HEK293T (cell line): ENCODE results near the gene PRKACG.

Experiments used
- CTCF ChIA-PET: fragments of 350-600 bp; formaldehyde crosslinking; extraction: SDS; loops from one replicate; lab custom pipeline; 2021; ENCODE audit warnings: antibody characterized with exemption, inconsistent platforms; lab: Yijun Ruan, JAX
- POLR2A ChIA-PET: fragments of 350-600 bp; formaldehyde crosslinking; extraction: SDS; loops from one replicate; lab custom pipeline; 2020; ENCODE audit warnings: antibody characterized with exemption, inconsistent platforms; lab: Yijun Ruan, JAX
- DNase-seq: peaks from one replicate; pipeline ENCODE4 v3.0.0; 2012; ENCODE audit warnings: mixed read lengths; ENCODE audit errors: extremely low spot score
- ARNT ChIP-seq: fragments of 450-650 bp; IDR thresholded peaks from 2 replicates; pipeline ENCODE4 v1.6.1; 2017; ENCODE audit warnings: mild to moderate bottlenecking
- BHLHE40 ChIP-seq: fragments of 450-650 bp; IDR thresholded peaks from 2 replicates; pipeline ENCODE4 v1.6.1; 2016; ENCODE audit warnings: mild to moderate bottlenecking, moderate library complexity, borderline replicate concordance
- CTBP1 ChIP-seq: fragments of 450-650 bp; IDR thresholded peaks from 2 replicates; pipeline ENCODE4 v1.6.1; 2016; ENCODE audit warnings: borderline replicate concordance
- ELF4 ChIP-seq: fragments of 450-650 bp; IDR thresholded peaks from 2 replicates; pipeline ENCODE4 v1.6.1; 2017; ENCODE audit warnings: antibody characterized with exemption
- FOXA1 ChIP-seq: fragments of 450-650 bp; IDR thresholded peaks from 2 replicates; pipeline ENCODE4 v1.6.1; 2016; ENCODE audit warnings: mild to moderate bottlenecking
- FOXK2 ChIP-seq: fragments of 450-650 bp; IDR thresholded peaks from 2 replicates; pipeline ENCODE4 v1.6.1; 2016; ENCODE audit warnings: mild to moderate bottlenecking
- FOXM1 ChIP-seq: fragments of 450-650 bp; IDR thresholded peaks from 2 replicates; pipeline ENCODE4 v1.6.1; 2017; ENCODE audit warnings: mild to moderate bottlenecking, borderline replicate concordance
- HDGF ChIP-seq: fragments of 450-650 bp; IDR thresholded peaks from 2 replicates; pipeline ENCODE4 v1.6.1; 2017; ENCODE audit warnings: antibody characterized with exemption, borderline replicate concordance
- L3MBTL2 ChIP-seq: fragments of 450-650 bp; conservative IDR thresholded peaks from 2 replicates; pipeline ENCODE4 v1.6.1; 2016; ENCODE audit warnings: mild to moderate bottlenecking
- LEF1 ChIP-seq: fragments of 450-650 bp; IDR thresholded peaks from 2 replicates; pipeline ENCODE4 v1.6.1; 2017; ENCODE audit warnings: mild to moderate bottlenecking, borderline replicate concordance
- NFRKB ChIP-seq: fragments of 450-650 bp; IDR thresholded peaks from 2 replicates; pipeline ENCODE4 v1.6.1; 2016; ENCODE audit warnings: mild to moderate bottlenecking, moderate library complexity
- SP1 ChIP-seq: fragments of 450-650 bp; IDR thresholded peaks from 2 replicates; pipeline ENCODE4 v1.6.1; 2017
- SUZ12 ChIP-seq: fragments of 450-650 bp; IDR thresholded peaks from 2 replicates; pipeline ENCODE4 v1.6.1; 2016; ENCODE audit warnings: mild to moderate bottlenecking
- TARDBP ChIP-seq: fragments of 450-650 bp; IDR thresholded peaks from 2 replicates; pipeline ENCODE4 v1.6.1; 2016
- ZNF384 ChIP-seq: fragments of 450-650 bp; IDR thresholded peaks from 2 replicates; pipeline ENCODE4 v1.6.1; 2016
- TF ChIP-seq, protein P1 (sequence below): fragments of 450-650 bp; IDR thresholded peaks from 2 replicates; pipeline ENCODE4 v1.6.1; 2016

The PRKACG gene

DNA sequence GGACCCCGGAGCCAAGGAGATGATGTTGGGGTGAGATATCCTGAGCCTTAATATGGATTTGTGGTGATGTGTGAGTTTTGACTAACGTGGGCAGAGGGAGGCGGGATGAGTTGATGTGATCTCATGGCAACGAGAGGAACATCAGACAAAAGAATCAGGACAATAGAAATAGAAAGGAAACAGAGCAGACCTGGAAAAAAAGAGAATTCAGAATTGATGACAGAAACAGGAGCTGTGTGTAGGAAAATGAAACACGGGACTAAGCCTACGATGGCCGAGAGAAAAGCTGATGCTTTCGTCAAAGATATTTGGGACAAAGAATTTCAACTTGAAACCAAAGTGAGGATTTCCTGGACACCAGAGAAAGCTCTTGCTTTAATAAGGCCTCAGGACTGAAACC, 10.9 kb downstream of the PRKACG start:
- TF ChIP-seq LEF1 = no peak
- TF ChIP-seq TARDBP = no peak
- no peak for TF ChIP-seq SP1
- TF ChIP-seq HDGF = no peak
- TF ChIP-seq CTBP1 = no peak
- no peak for TF ChIP-seq ELF4
- TF ChIP-seq ARNT = no peak
- no peak for TF ChIP-seq NFRKB
- no peak for TF ChIP-seq SUZ12
- TF ChIP-seq FOXA1 = no peak
- TF ChIP-seq, protein P1, sequence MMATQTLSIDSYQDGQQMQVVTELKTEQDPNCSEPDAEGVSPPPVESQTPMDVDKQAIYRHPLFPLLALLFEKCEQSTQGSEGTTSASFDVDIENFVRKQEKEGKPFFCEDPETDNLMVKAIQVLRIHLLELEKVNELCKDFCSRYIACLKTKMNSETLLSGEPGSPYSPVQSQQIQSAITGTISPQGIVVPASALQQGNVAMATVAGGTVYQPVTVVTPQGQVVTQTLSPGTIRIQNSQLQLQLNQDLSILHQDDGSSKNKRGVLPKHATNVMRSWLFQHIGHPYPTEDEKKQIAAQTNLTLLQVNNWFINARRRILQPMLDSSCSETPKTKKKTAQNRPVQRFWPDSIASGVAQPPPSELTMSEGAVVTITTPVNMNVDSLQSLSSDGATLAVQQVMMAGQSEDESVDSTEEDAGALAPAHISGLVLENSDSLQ = no peak
- TF ChIP-seq FOXK2 = no peak
- TF ChIP-seq ZNF384 = no peak
- no peak for TF ChIP-seq L3MBTL2
- TF ChIP-seq FOXM1 = no peak
- no peak for TF ChIP-seq BHLHE40
- CTCF ChIA-PET = no interaction called here
- POLR2A ChIA-PET = no interaction called here
- no peak for DNase-seq

DNA sequence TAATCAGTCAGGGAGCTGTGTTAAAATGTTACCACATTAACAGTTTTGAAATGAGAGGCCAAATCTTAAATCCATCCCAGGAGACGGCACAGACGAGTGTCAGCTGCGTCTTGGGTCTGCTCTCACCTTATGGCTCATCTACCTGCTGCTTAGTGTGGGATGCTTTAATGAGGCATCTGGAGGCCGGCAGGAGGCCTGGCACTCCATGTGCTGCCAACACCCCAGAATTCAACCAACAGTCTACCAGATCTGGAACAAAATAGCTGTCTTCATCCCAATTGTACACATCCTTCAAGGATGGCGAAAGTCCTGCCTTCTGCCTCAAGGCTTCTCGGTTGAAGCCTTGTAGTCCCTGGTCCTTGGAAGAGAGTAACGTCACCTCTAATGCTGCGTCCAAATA, 12.0 kb downstream of the PRKACG start:
- ChIA-PET POLR2A (no interaction called here), CTCF (interaction anchor here (0.6 kb wide), 1 partner anchor 106 kb away, joined by 3 read pairs; no protein-coding TSS in a partner anchor)
- no peak for TF ChIP-seq LEF1
- no peak for TF ChIP-seq FOXM1
- TF ChIP-seq ARNT = no peak
- no peak for TF ChIP-seq ZNF384
- TF ChIP-seq SP1 = no peak
- no peak for TF ChIP-seq TARDBP
- no peak for DNase-seq

GRCh38 chr9:68999393-69000105, 14.4 kb downstream of the PRKACG start:
- ChIA-PET CTCF (interaction anchor here (0.6 to 1.4 kb wide), 3 partner anchors 13 to 418 kb away, joined by 4 to 5 read pairs (median 4); no protein-coding TSS in a partner anchor), POLR2A (no interaction called here)
- no peak for TF ChIP-seq FOXM1
- no peak for TF ChIP-seq ELF4
- no peak for TF ChIP-seq HDGF
- no peak for TF ChIP-seq SUZ12
- TF ChIP-seq SP1 = no peak
- no peak for TF ChIP-seq ZNF384
- TF ChIP-seq, protein P1 = no peak
- TF ChIP-seq NFRKB = no peak
- no peak for TF ChIP-seq FOXA1
- no peak for TF ChIP-seq CTBP1
- TF ChIP-seq TARDBP = no peak
- TF ChIP-seq ARNT = no peak
- TF ChIP-seq LEF1 = no peak
- TF ChIP-seq FOXK2 = no peak
- TF ChIP-seq L3MBTL2 = no peak
- TF ChIP-seq BHLHE40 = no peak
- DNase-seq = peak; percentile 74

GRCh38 chr9:68998812-68999211, 15.1 kb downstream of the PRKACG start:
- TF ChIP-seq FOXK2 = no peak
- TF ChIP-seq, protein P1 = 0 out of 2 replicates have a peak, but pooled peaks have one; percentile 4
- no peak for DNase-seq
- POLR2A ChIA-PET = no interaction called here
- CTCF ChIA-PET = interaction anchor here (1.4 kb wide), 1 partner anchor 418 kb away, joined by 5 read pairs; no protein-coding TSS in a partner anchor

DNA sequence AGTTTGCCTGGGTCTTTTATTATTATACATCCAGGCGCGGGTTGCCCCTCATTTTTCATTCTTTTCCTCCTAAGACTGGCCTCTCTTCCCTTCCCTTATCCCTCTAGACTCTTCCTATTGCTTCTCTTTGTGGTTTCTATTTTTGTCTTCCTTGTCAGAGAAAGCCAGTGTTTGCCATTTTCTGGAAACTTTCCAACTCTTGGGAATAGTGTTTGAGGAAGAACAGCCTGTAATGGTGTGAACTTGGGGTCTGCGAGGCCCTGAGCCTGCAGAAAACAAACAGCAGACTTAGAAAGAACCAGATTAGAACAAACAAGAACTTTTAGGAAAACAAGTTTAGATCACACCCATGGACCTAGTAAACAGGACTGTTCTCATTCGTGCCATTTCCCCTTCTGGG, 15.5 kb downstream of the PRKACG start:
- no peak for DNase-seq
- ChIA-PET POLR2A (no interaction called here), CTCF (no interaction called here)
- TF ChIP-seq HDGF (no peak), NFRKB (no peak), FOXK2 (no peak), SUZ12 (no peak), FOXM1 (no peak), SP1 (no peak), LEF1 (no peak), FOXA1 (no peak), ARNT (no peak), ZNF384 (no peak), L3MBTL2 (no peak), CTBP1 (no peak)
- TF ChIP-seq, protein P1 = no peak

DNA sequence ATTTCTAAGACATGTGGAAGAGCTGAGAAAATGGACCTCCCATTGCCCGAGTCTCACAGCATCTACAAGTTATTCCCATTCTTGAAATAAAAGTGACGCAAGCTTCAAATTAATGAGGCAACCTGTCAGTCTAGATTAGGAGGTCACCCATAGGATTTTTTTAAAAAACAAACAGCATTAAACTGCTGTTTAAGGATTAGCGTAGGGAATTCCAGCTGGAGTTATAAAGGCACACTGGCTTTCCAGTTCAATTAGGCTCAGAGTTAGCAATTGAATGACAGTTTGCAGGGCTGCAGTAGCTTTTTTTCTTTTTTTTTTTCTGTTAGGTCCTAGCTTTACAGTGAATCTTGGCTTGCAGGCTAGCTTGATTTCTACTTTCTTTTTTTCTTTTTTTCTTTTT, 16.2 kb downstream of the PRKACG start:
- no peak for DNase-seq
- POLR2A ChIA-PET = no interaction called here
- TF ChIP-seq, protein P1 = 0 out of 2 replicates have a peak, but pooled peaks have one; percentile 19
- TF ChIP-seq L3MBTL2 = no peak
- TF ChIP-seq NFRKB = no peak
- no peak for TF ChIP-seq LEF1
- no peak for TF ChIP-seq SUZ12
- no peak for TF ChIP-seq ARNT
- no peak for TF ChIP-seq ZNF384
- CTCF ChIA-PET = no interaction called here
